Activated B cell treated with CpG ODN at 0.5 μM for 24 hours (primary cell): ENCODE data around the gene TET1. TPM values are rescaled to one million over a fixed set of nuclear protein-coding genes. Genes with fewer than 3 reads are reported as not detected.
"Not testable (repeated sequence)": the region's sequence is repeated elsewhere in the genome, so short reads cannot be mapped to it uniquely, and the experiment has no call there.

Source experiments
- ATAC-seq: fragments of 200-7000 bp; cut with Tn5 transposase; one replicate; pipeline ENCODE4 v1.10.0; 2021; ENCODE audit warnings: low read depth, mild to moderate bottlenecking, moderate library complexity
- CTCF ChIA-PET: fragments of 350-600 bp; sonication (Branson Sonifier 250); formaldehyde crosslinking; loops from one replicate; lab custom pipeline; 2021; ENCODE audit warnings: antibody characterized with exemption; lab: Charles Lee
- POLR2A ChIA-PET: fragments of 350-600 bp; sonication (Branson Sonifier 250); formaldehyde crosslinking; loops from one replicate; lab custom pipeline; 2021; ENCODE audit warnings: antibody characterized with exemption; lab: Charles Lee
- DNase-seq: peaks from one replicate; pipeline ENCODE4 v3.0.0; 2022
- H3K27ac Mint-ChIP-seq: one replicate; pipeline ENCODE4 v1.8.0; 2020; ENCODE audit warnings: mixed read lengths
- H3K27me3 Mint-ChIP-seq: one replicate; pipeline ENCODE4 v1.8.0; 2021; ENCODE audit warnings: mixed read lengths
- H3K36me3 Mint-ChIP-seq: one replicate; pipeline ENCODE4 v1.8.0; 2021; ENCODE audit warnings: low read depth, mixed read lengths
- H3K4me1 Mint-ChIP-seq: one replicate; pipeline ENCODE4 v1.8.0; 2021; ENCODE audit warnings: mixed read lengths
- H3K4me3 Mint-ChIP-seq: one replicate; pipeline ENCODE4 v1.8.0; 2020; ENCODE audit warnings: mild to moderate bottlenecking, mixed read lengths
- H3K9me3 Mint-ChIP-seq: one replicate; pipeline ENCODE4 v1.8.0; 2020; ENCODE audit warnings: mixed read lengths
- CTCF ChIP-seq: fragments of 200-600 bp; IDR thresholded peaks from one replicate; pipeline ENCODE4 v1.8.0; 2022; ENCODE audit warnings: antibody characterized with exemption, mild to moderate bottlenecking
- intact Hi-C: fragments of 100-400 bp; cut with micrococcal nuclease; formaldehyde crosslinking; loops from one replicate; pipeline ENCODE4 v1.15.1; 2024
- total RNA-seq: library from RNA; stranded (reverse); gene quantifications from 2 replicates; pipeline ENCODE4 v1.2.3, GENCODE V29; 2022

Gene TET1
- total RNA-seq, 1 donor from 2014 or later, result 0.69 TPM

- Mint-ChIP-seq H3K9me3 (no peaks in the 10 kb centered on the region), H3K4me1 (no peaks in the 10 kb centered on the region), H3K4me3 (no peak overlapping the region), H3K36me3 (no peaks in the 10 kb centered on the region), H3K27me3 (peaks cover 15% of the 10 kb centered on the region), H3K27ac (no peak overlapping the region)
- ChIA-PET POLR2A (no interaction called here), CTCF (no interaction called here)
- intact Hi-C loops, result no loop called here
- ATAC-seq, result no peak
- TF ChIP-seq CTCF, result no peak
- no peak for DNase-seq
Observed at GRCh38 chr10:68574051-68574450, 13.9 kb downstream of the TET1 start.

DNA sequence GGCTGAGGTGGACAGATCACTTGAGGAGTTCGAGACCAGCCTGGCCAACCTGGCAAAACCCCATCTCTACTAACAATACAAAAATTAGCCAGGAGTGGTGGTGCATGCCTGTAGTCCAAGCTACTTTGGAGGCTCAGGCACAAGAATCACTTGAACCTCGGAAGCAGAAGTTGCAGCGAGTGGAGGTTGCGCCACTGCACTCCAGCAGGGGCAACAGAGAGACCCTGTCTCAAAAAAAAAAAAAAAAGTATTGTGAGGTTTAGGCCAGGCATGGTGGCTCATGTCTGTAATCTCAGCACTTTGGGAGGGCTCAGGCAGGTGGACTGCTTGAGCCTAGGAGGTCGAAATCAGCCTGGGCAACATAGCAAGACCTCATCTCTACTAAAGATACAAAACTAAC lies 16.0 kb downstream of the TET1 start:
- CTCF ChIA-PET, result no interaction called here
- intact Hi-C loops, result no loop called here
- DNase-seq (no peak), ATAC-seq (no peak)
- Mint-ChIP-seq H3K27me3 (peaks cover 12% of the 10 kb centered on the region), H3K36me3 (no peaks in the 10 kb centered on the region), H3K4me1 (no peaks in the 10 kb centered on the region), H3K9me3 (no peaks in the 10 kb centered on the region), H3K4me3 (no peak overlapping the region), H3K27ac (no peak overlapping the region)
- no peak for TF ChIP-seq CTCF
- POLR2A ChIA-PET, result no interaction called here

DNA sequence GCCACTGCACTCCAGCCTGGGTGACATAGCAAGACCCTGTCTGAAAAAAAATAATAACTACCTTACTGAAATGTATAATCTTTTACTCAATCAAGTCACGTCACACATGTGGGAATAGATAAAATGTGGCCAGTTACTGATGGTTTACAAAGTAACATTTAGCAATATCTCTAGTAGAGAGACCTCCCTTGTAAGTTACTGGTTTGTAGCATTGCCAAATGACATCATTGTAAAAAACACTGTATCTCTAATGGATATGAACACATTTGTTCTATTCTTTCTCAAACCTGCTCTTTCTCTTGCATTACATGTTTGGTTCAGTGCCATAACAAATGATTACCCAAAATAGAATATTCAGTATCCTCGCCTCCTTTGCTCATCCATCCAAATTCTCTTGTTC lies 18.8 kb downstream of the TET1 start:
- no peak for DNase-seq
- H3K36me3 Mint-ChIP-seq, result no peaks in the 10 kb centered on the region
- H3K4me3 Mint-ChIP-seq, result no peak overlapping the region
- ChIA-PET POLR2A (no interaction called here), CTCF (no interaction called here)
- no peaks in the 10 kb centered on the region for H3K27me3 Mint-ChIP-seq
- no peaks in the 10 kb centered on the region for H3K4me1 Mint-ChIP-seq
- no peak for TF ChIP-seq CTCF
- no peak overlapping the region for H3K27ac Mint-ChIP-seq
- ATAC-seq, result no peak
- intact Hi-C loops, result no loop called here
- H3K9me3 Mint-ChIP-seq, result no peaks in the 10 kb centered on the region

DNA sequence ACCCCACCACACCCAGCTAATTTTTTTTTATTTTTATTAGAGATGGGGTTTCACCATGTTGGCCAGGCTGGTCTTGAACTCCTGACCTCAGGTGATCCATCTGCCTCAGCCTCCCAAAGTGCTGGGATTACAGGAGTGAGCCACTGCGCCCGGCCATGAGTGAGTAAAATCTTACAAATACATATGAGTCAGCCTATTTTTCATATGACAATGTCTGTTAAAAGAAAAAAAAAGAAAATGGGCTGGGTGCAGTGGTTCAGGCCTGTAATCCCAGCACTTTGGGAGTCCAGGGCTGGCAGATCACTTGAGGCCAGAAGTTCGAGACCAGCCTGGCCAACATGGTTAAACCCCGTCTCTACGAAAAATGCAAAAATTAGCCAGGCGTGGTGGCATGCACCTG lies 24.1 kb downstream of the TET1 start:
- H3K27ac Mint-ChIP-seq, H3K4me3 Mint-ChIP-seq, H3K4me1 Mint-ChIP-seq, ATAC-seq, H3K9me3 Mint-ChIP-seq, intact Hi-C loops, H3K36me3 Mint-ChIP-seq, DNase-seq, CTCF ChIA-PET, H3K27me3 Mint-ChIP-seq: not testable (repeated sequence)
- POLR2A ChIA-PET, result interaction anchor here (0.5 kb wide), 1 partner anchor 32 kb away, joined by 5 read pairs; no protein-coding TSS in a partner anchor

- ChIA-PET POLR2A (no interaction called here), CTCF (no interaction called here)
- intact Hi-C loops, result no loop called here
- Mint-ChIP-seq H3K4me1 (no peaks in the 10 kb centered on the region), H3K36me3 (no peaks in the 10 kb centered on the region), H3K27me3 (no peaks in the 10 kb centered on the region), H3K9me3 (no peaks in the 10 kb centered on the region), H3K27ac (no peak overlapping the region), H3K4me3 (no peak overlapping the region)
- no peak for TF ChIP-seq CTCF
- ATAC-seq (no peak), DNase-seq (no peak)
Observed at GRCh38 chr10:68586606-68587305, 26.6 kb downstream of the TET1 start.

GRCh38 chr10:68594405-68594804 lies 34.3 kb downstream of the TET1 start:
- ATAC-seq (no peak), DNase-seq (no peak)
- ChIA-PET POLR2A (no interaction called here), CTCF (no interaction called here)
- intact Hi-C loops, result no loop called here
- Mint-ChIP-seq H3K27ac (no peak overlapping the region), H3K9me3 (no peaks in the 10 kb centered on the region), H3K4me1 (no peaks in the 10 kb centered on the region), H3K4me3 (no peak overlapping the region), H3K36me3 (no peaks in the 10 kb centered on the region), H3K27me3 (no peaks in the 10 kb centered on the region)
- no peak for TF ChIP-seq CTCF
